ENCODE data around the gene GYS1.

The GYS1 gene

GRCh38 chr19:49010453-49010852 lies 17.3 kb upstream of the GYS1 start:
- H3K79me2 ChIP-seq (ENCODE audit: low read length), result no peaks in the 10 kb centered on the region
- H2AFZ ChIP-seq (ENCODE audit: low read depth, low read length), result no peak overlapping the region
- no peak overlapping the region for H3K4me2 ChIP-seq (ENCODE audit: low read length)
- H3K9me3 ChIP-seq (ENCODE audit: insufficient read depth, low read length), result no peaks in the 10 kb centered on the region
- TF ChIP-seq CTCF (IDR thresholded peaks at IDR 0.05; ENCODE audit: low read depth, low read length), result no peak
- no peak for TF ChIP-seq EZH2phosphoT487 (IDR thresholded peaks at IDR 0.05; ENCODE audit: low read depth)
- H3K4me1 ChIP-seq (ENCODE audit: low read length), result no peaks in the 10 kb centered on the region
- H4K20me1 ChIP-seq (ENCODE audit: insufficient read depth, low read length), result no peaks in the 10 kb centered on the region
- H3K4me3 ChIP-seq (ENCODE audit: low read length), result no peak overlapping the region
- no peak overlapping the region for H3K9ac ChIP-seq (ENCODE audit: low read length)
- peaks cover 51% of the 10 kb centered on the region for H3K36me3 ChIP-seq (replicated peaks; ENCODE audit: low read depth, low read length)
- no peaks in the 10 kb centered on the region for H3K27me3 ChIP-seq (ENCODE audit: low read depth, low read length)
- no peak overlapping the region for H3K27ac ChIP-seq (ENCODE audit: low read length)

- no peak overlapping the region for H3K4me3 ChIP-seq (ENCODE audit: low read length)
- H4K20me1 ChIP-seq (ENCODE audit: insufficient read depth, low read length), result no peaks in the 10 kb centered on the region
- H3K9me3 ChIP-seq (ENCODE audit: insufficient read depth, low read length), result no peaks in the 10 kb centered on the region
- H3K27me3 ChIP-seq (ENCODE audit: low read depth, low read length), result no peaks in the 10 kb centered on the region
- TF ChIP-seq CTCF (IDR thresholded peaks at IDR 0.05; ENCODE audit: low read depth, low read length), result no peak
- no peak for TF ChIP-seq EZH2phosphoT487 (IDR thresholded peaks at IDR 0.05; ENCODE audit: low read depth)
- peaks cover 51% of the 10 kb centered on the region for H3K36me3 ChIP-seq (replicated peaks; ENCODE audit: low read depth, low read length)
- no peak overlapping the region for H2AFZ ChIP-seq (ENCODE audit: low read depth, low read length)
- no peak overlapping the region for H3K9ac ChIP-seq (ENCODE audit: low read length)
- H3K79me2 ChIP-seq (ENCODE audit: low read length), result no peaks in the 10 kb centered on the region
- no peaks in the 10 kb centered on the region for H3K4me1 ChIP-seq (ENCODE audit: low read length)
- no peak overlapping the region for H3K4me2 ChIP-seq (ENCODE audit: low read length)
- no peak overlapping the region for H3K27ac ChIP-seq (ENCODE audit: low read length)
These were observed 16.7 kb upstream of the GYS1 start for GRCh38 chr19:49009828-49010227.

- Histone ChIP-seq H3K4me3 (ENCODE audit: low read length) (no peak overlapping the region), H3K4me2 (ENCODE audit: low read length) (no peak overlapping the region), H3K36me3 (replicated peaks; ENCODE audit: low read depth, low read length) (peaks cover 56% of the 10 kb centered on the region), H2AFZ (ENCODE audit: low read depth, low read length) (no peak overlapping the region), H3K9ac (ENCODE audit: low read length) (no peak overlapping the region), H3K27ac (ENCODE audit: low read length) (no peak overlapping the region), H3K27me3 (ENCODE audit: low read depth, low read length) (no peaks in the 10 kb centered on the region), H4K20me1 (ENCODE audit: insufficient read depth, low read length) (no peaks in the 10 kb centered on the region), H3K9me3 (ENCODE audit: insufficient read depth, low read length) (no peaks in the 10 kb centered on the region), H3K4me1 (ENCODE audit: low read length) (no peaks in the 10 kb centered on the region), H3K79me2 (ENCODE audit: low read length) (no peaks in the 10 kb centered on the region)
- TF ChIP-seq CTCF (IDR thresholded peaks at IDR 0.05; ENCODE audit: low read depth, low read length), result no peak
These were observed 13.8 kb upstream of the GYS1 start for GRCh38 chr19:49006905-49007304.

GRCh38 chr19:49004964-49005614 lies 12.0 kb upstream of the GYS1 start:
- Histone ChIP-seq H3K4me1 (ENCODE audit: low read length) (no peaks in the 10 kb centered on the region), H4K20me1 (ENCODE audit: insufficient read depth, low read length) (no peaks in the 10 kb centered on the region), H2AFZ (ENCODE audit: low read depth, low read length) (no peak overlapping the region), H3K27ac (ENCODE audit: low read length) (no peak overlapping the region), H3K4me2 (ENCODE audit: low read length) (no peak overlapping the region), H3K4me3 (ENCODE audit: low read length) (no peak overlapping the region), H3K36me3 (replicated peaks; ENCODE audit: low read depth, low read length) (peaks cover 44% of the 10 kb centered on the region), H3K9ac (ENCODE audit: low read length) (no peak overlapping the region), H3K9me3 (ENCODE audit: insufficient read depth, low read length) (no peaks in the 10 kb centered on the region), H3K27me3 (ENCODE audit: low read depth, low read length) (no peaks in the 10 kb centered on the region), H3K79me2 (ENCODE audit: low read length) (no peaks in the 10 kb centered on the region)
- no peak for TF ChIP-seq CTCF (IDR thresholded peaks at IDR 0.05; ENCODE audit: low read depth, low read length)
- no peak for TF ChIP-seq EZH2phosphoT487 (IDR thresholded peaks at IDR 0.05; ENCODE audit: low read depth)
